C1 segment of cervical spinal cord (tissue), 14 donors: ENCODE results near the gene TRPM2.

Experiments used
- DNase-seq, 14 donors: peaks; one replicate each; lab custom pipeline; 2025; lab: John Stamatoyannopoulos, UW

The TRPM2 gene

DNA sequence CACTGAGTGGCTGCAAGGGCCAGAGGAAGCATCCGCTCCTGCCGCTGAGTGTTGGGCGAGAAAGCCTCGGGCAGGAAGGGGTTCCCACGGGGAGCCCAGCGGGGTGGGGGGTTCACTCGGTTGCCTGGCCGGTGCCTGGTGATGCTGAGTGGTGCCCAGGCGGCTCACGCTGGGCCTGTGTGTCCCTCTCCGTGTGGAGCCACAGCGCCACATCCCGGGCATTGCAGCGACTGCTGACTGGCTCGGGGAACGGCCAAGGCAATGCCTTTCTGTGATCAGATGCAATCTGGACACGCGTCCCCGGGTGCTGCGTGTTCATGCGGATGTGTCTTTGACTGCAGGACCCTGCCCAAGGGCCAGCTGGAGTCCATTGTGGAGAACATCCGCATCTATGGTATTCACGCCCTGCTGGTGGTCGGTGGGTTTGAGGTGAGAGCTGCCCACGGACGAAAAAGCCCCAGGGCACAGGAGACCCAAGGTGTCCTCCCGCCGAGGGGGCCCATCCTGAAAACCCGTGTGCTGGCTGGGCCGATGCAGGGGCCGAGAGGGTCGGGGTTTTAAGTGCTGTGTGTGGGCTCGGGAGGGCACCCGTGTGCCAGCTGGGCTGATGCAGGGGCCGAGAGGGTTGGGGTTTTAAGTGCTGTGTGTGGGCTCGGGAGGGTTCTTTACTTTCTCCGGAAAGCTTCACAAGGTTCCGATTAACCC, 30.6 kb upstream of the TRPM2 start:
- no peak for DNase-seq

DNA sequence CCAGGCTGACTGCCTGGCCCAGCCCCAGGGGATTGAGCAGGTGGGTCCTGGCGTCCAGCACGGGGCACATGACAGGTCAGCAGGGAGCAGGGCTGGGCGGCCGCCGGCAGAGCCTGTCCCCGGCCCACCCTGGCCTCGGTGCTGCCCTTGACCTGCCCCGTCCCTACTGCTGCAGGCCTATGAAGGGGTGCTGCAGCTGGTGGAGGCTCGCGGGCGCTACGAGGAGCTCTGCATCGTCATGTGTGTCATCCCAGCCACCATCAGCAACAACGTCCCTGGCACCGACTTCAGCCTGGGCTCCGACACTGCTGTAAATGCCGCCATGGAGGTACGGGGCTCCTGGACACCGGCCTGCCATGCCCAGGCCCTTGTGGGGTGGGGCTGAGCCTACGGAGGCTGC, 29.8 kb upstream of the TRPM2 start:
- DNase-seq, result no peak

GRCh38 chr21:44324106-44324853, 29.1 kb upstream of the TRPM2 start:
- DNase-seq, result no peak

DNA sequence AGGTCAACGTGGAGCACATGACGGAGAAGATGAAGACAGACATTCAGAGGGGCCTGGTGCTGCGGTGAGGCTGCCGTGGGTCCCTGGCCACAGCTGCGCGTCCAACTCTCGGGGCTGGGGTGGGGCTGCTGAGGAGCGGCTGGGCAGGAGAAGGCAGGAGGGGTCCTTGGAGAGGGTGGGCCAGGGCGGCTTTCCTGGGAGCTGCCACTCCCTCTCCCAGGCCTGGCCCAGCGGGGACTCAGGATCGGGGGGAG, 28.6 kb upstream of the TRPM2 start:
- DNase-seq, result no peak

- no peak for DNase-seq
Observed at GRCh38 chr21:44325386-44326271, 27.8 kb upstream of the TRPM2 start.

DNA sequence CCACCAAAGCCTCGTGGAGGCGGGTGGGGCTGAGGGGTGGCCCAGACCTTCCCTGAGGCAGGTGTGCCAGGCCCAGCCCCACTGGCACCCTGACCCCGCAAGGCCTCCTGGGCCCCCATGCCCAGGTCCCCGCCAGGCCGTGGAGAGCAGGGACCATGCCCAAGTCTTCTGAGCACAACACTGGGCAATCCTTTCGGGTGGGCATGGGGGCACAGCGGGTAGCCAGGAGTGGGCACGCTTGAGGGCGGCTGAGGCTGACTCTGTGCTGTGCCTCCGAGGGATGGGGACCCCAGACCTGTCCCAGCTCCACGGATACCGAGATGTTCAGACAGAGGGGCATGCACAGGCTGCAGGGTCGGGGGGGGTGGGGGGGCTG, 27.2 kb upstream of the TRPM2 start:
- no peak for DNase-seq

DNA sequence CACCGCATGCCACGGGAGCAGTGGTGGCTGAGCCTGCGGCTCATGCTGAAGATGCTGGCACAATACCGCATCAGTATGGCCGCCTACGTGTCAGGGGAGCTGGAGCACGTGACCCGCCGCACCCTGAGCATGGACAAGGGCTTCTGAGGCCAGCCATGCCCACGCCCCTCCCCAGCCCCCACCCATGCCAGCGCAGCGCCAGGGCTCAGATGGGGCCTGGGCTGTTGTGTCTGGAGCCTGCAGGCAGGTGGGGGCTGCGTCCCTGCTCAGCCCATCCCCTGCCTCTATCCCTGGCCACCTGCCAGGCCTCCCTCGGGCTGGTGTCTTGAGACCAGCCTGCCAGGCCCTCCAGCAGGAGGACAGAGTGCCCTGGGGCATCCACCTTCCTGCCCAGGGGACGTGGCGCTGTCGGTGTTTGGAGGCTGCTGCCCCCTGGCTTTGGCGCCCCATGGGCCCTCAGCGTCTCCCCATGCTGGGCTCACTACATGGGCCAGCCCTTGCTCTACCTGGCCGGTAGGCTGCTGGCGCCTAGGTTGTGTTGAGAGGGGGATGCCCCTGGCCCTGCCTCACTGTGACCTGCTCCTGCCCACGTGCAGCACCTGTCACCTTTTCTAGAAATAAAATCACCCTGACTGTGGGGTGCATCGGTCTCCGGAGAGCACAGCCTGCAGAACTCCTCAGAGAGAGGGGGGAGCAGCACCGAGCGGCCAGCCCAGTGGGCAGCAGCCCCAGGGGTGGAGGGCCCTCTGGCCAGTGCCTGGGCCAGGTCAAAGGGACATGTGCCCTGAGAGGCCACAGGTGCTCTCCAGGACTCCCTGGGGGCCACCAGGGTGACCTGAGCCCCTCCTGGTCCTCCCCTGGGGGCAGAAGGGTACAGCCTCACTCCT, 26.5 kb upstream of the TRPM2 start:
- DNase-seq, result no peak

GRCh38 chr21:44327603-44327974, 25.8 kb upstream of the TRPM2 start:
- DNase-seq, result no peak

DNA sequence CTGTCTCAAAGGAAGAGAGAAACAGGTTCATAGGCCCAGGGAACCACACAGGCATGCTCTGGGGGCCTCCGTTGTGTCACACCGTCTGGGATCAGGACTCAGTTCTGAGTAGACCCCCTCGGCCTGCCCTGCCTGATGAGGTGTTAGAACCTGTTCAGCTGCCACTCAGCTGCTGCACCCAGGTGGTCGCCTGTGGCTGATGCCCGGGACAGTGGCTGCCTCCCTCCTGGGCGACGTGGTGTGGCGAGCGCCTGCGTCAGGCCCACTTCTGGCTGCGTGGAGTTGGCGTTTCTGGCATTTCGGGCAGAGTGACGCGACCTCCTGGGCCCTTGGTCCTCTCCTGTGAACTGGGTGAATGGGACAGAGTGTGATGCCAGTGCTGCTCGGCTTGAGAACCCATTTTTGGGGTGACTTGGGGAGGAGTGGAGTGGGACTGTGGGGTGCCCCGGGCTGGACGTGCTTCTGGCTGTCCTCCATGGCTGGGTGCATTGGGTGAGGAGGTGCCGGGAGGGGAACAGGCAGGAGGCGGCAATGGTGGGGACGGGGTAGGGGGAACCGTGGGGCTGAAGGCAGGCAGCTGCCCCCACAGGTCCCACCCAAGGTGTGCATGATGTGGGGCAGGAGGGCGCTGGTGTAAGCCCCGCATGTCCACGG, 25.1 kb upstream of the TRPM2 start:
- DNase-seq, result no peak

- peak in 2 of 14 donors; percentile 23 to 36 for DNase-seq
Observed at GRCh38 chr21:44329086-44329889, 24.1 kb upstream of the TRPM2 start.

- no peak for DNase-seq
Observed at GRCh38 chr21:44329971-44330681, 23.3 kb upstream of the TRPM2 start.

GRCh38 chr21:44330698-44331097, 22.7 kb upstream of the TRPM2 start:
- DNase-seq, result no peak

GRCh38 chr21:44331209-44331608, 22.2 kb upstream of the TRPM2 start:
- DNase-seq, result peak in 1 of 14 donors; percentile 55

- peak in 1 of 14 donors; percentile 90 for DNase-seq
Observed at GRCh38 chr21:44331650-44332307, 21.6 kb upstream of the TRPM2 start.

GRCh38 chr21:44332383-44332782, 21.0 kb upstream of the TRPM2 start:
- DNase-seq, result peak in 1 of 14 donors; percentile 64

GRCh38 chr21:44332965-44333364, 20.5 kb upstream of the TRPM2 start:
- no peak for DNase-seq

GRCh38 chr21:44333509-44334328, 19.7 kb upstream of the TRPM2 start:
- no peak for DNase-seq
